HG03460 (cell line): ENCODE measurements around the gene C16orf87.
A peak's percentile ranks its signal among the peaks of the same experiment; 100 is the strongest.

Experiments used
- ATAC-seq: cut with Tn5 transposase; IDR thresholded peaks from one replicate; pipeline ENCODE4 v1.9.1; 2021; ENCODE audit not compliant: unreplicated experiment

The C16orf87 gene

DNA sequence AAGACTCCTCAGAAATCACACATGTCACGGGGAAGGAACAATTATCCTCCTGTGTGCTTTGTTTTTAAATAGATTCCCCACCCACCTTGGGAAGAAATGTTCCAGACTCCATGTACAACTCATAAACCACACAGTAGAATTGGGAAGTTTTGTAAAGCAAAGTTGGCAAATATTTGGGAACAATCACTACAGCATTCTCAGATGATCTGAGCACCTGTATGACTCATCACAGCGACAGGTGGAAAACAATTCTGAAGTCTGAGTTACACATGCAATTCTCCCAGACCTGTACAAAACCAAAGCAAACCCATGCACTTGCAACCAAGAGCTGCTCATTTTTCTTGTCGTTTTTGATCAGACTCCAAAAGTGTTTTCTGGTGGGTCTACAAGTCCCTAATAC is 68.4 kb downstream of the C16orf87 start:
- no peak for ATAC-seq

GRCh38 chr16:46759309-46759708 is 71.7 kb downstream of the C16orf87 start:
- no peak for ATAC-seq

- ATAC-seq: no peak
These were observed 73.5 kb downstream of the C16orf87 start for GRCh38 chr16:46757339-46758050.

- no peak for ATAC-seq
These were observed 74.2 kb downstream of the C16orf87 start for GRCh38 chr16:46756772-46757171.

GRCh38 chr16:46753015-46753414 is 78.0 kb downstream of the C16orf87 start:
- no peak for ATAC-seq

- ATAC-seq: no peak
These were observed 79.6 kb downstream of the C16orf87 start for GRCh38 chr16:46751381-46751780.

- peak; percentile 57 for ATAC-seq
These were observed 81.9 kb downstream of the C16orf87 start for GRCh38 chr16:46748775-46749705.

DNA sequence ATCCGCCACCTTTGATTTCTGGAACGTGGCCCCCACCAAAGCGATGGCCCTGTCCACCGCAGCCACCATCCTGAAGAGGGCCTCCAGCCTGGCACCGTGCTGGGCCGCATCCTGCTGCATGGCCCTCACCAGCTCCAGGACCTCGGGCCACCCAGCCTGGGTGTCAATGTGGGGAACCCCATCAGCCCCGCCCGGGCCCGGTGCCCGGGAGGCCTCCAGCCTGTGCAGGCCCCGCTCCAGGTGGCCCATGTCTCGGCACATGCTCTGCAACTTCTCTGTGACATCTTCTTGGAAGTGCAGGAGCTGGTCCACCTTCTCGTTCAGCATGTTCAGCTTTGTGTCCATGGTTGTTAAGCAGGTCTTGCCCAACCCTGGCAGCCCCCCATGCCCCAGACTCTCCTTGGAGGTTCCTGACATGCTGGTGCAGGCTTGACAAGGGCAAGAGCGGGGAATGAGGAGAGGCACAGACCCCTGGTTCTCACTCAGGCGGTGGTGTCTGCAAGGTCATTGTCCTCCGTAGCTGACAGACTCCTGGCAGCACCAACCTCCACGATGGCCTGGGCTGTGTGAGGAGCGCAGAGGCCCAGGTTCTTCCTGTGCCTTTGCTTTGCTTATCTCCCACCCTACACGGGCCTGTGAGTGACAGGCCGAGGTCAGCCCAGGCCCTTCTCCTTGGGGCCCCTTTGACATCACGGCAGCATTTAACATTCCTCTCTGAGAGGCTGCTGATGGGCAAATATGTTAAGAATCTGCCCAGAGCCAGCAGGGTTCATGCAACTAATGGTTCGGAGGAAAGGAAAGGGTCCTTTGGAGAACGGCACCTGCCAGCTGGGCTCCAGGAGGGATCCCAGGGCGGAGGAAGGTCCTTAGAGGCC is 83.0 kb downstream of the C16orf87 start, which contains the start of gene MYLK3:
Gene MYLK3, minus strand, starts transcription at position 568 of the 875 bp plus-strand sequence. Its CDS starts 151 bp downstream, at position 417.
- ATAC-seq: no peak

DNA sequence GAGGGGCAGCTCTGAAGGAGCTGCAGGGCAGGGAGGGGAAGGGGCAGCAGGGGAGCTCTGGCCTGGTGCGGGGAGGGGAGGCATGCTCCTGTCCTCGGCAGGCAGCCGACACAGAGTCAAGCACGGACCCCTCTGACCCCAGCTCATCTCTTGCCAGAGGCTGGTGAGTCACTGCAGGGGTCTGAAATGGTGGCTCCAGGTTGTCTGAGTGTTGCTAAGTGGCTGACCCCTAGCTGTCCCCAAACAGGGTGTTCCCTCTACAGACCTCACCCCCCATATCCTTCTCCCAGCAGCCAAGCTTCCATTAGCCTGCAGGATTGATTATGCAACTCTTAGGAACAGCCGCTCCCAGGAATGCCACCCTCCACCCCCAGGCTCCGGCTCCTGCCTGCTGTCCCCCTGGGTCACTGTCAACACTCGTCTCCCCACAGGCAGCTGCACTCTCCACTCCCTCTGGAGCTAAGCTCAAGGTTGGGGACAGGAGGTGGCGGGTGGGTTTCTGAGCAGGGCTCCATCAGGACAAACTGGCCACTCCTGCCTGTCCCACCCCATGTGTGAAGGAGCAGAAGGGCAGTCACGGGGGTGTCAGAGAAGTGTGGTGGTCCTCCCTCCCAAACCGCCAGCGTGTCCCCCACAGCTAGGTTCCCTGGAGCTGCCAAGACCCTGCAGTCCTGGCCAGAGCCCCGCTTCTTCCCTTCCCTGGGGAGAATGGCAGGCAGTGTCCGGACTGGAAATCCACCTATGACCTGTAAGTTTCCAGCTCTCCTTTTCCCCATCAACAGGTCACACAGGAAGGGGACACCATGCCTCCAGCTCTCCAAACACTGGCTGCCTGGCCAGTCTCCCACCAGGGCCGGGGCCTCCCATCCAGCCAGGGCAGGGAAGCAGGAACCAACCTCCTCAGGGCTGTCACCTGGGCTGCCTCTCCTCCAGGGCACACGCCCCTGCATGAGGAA is 83.9 kb downstream of the C16orf87 start:
- no peak for ATAC-seq
